OCI-LY1 (cell line): ENCODE results near the gene MT3.

ENCODE experiments used
- H2AFZ ChIP-seq: fragments of 200-600 bp; sonication (generic), shearing (Covaris generic); 2 replicates; pipeline ENCODE4 v1.6.0; 2014; ENCODE audit warnings: antibody characterized with exemption, mild to moderate bottlenecking, low read length
- H3F3A ChIP-seq: fragments of 200-600 bp; sonication (generic), shearing (Covaris generic); 2 replicates; pipeline ENCODE4 v1.6.0; 2014; ENCODE audit warnings: mild to moderate bottlenecking, antibody characterized with exemption, low read length, moderate library complexity; ENCODE audit not compliant: insufficient read depth
- H3K27ac ChIP-seq: fragments of 200-600 bp; sonication (generic); 2 replicates; pipeline ENCODE4 v1.5.1; 2014; ENCODE audit warnings: low read length, mixed run types, mild to moderate bottlenecking, low read depth; ENCODE audit not compliant: poor library complexity, severe bottlenecking
- H3K27me3 ChIP-seq: fragments of 200-600 bp; sonication (generic); 2 replicates; pipeline ENCODE4 v1.6.0; 2014; ENCODE audit warnings: antibody characterized with exemption, mild to moderate bottlenecking, low read length, moderate library complexity; ENCODE audit not compliant: insufficient read depth
- H3K36me3 ChIP-seq: fragments of 200-600 bp; sonication (generic); 2 replicates; pipeline ENCODE4 v1.6.1; 2014; ENCODE audit warnings: mild to moderate bottlenecking, antibody characterized with exemption, low read length, moderate library complexity, mixed read lengths; ENCODE audit not compliant: insufficient read depth
- H3K4me1 ChIP-seq: fragments of 200-600 bp; sonication (generic); 2 replicates; pipeline ENCODE4 v1.5.1; 2014; ENCODE audit warnings: mild to moderate bottlenecking, low read length, moderate library complexity; ENCODE audit not compliant: insufficient read depth, severe bottlenecking
- H3K4me2 ChIP-seq: fragments of 200-600 bp; sonication (generic), shearing (Covaris generic); 2 replicates; pipeline ENCODE4 v1.6.1; 2014; ENCODE audit warnings: low read length
- H3K4me3 ChIP-seq: fragments of 200-600 bp; sonication (generic); 2 replicates; pipeline ENCODE4 v1.5.1; 2014; ENCODE audit warnings: low read length, low read depth, mild to moderate bottlenecking, mixed read lengths; ENCODE audit not compliant: poor library complexity, severe bottlenecking
- H3K79me2 ChIP-seq: fragments of 200-600 bp; shearing (Covaris generic); 2 replicates; pipeline ENCODE4 v1.6.1; 2016; ENCODE audit warnings: mixed run types, low read length, mixed read lengths; ENCODE audit not compliant: insufficient read depth
- H3K9ac ChIP-seq: fragments of 200-600 bp; sonication (generic), shearing (Covaris generic); 2 replicates; pipeline ENCODE4 v1.6.1; 2014; ENCODE audit warnings: mild to moderate bottlenecking, low read length, mixed read lengths
- H3K9me2 ChIP-seq: fragments of 200-600 bp; sonication (generic), shearing (Covaris generic); 2 replicates; pipeline ENCODE4 v1.6.1; 2014; ENCODE audit warnings: low read depth, mild to moderate bottlenecking, low read length, mixed read lengths
- H3K9me3 ChIP-seq: fragments of 200-600 bp; shearing (Covaris generic); 2 replicates; pipeline ENCODE4 v1.6.1; 2014; ENCODE audit warnings: low read length, mixed read lengths
- H4K20me1 ChIP-seq: fragments of 200-600 bp; sonication (generic), shearing (Covaris generic); 2 replicates; pipeline ENCODE4 v1.6.0; 2016; ENCODE audit warnings: mild to moderate bottlenecking, low read length; ENCODE audit not compliant: insufficient read depth
- CTCF ChIP-seq: fragments of 200-600 bp; sonication (generic), shearing (Covaris generic); IDR thresholded peaks from 2 replicates; pipeline ENCODE4 v1.5.1; 2017; ENCODE audit warnings: mild to moderate bottlenecking, antibody characterized with exemption, low read length, moderate library complexity, mixed read lengths
- EZH2 ChIP-seq: fragments of 200-600 bp; sonication (generic), shearing (Covaris generic); IDR thresholded peaks from 2 replicates; pipeline ENCODE4 v1.8.0; 2017; ENCODE audit warnings: borderline replicate concordance, mixed run types, mild to moderate bottlenecking, antibody characterized with exemption, low read length, moderate library complexity, mixed read lengths

Gene MT3

DNA sequence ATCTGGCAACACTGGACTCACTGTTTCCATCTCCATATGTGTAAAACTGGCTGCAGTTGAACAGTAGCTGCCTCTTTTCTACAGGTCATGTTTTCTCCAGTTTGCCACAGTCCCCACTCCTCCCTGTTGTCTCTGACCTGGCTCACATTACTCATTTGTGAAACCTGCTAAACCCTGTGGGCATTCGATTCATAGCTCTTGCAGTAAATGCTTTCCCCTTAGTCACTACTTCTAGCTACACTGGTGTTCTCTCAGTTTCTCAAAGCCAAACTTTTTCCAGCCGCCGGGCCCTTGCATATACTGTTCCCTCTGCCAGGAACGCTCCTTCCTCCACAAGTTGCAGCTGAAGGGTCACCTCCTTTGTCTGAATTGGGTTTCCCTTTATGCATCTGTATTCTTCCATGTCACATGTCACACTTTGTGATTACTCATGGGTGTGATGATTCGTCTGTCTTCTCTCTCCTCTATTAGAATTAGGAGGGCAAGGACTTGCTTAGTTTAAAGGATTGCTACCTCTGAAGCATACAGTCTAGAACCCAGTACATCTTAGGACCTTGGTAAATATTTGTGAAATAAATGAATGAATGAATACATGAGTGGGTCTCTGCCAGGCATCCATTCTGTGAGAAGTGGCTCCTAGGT lies 39.5 kb upstream of the MT3 start:
- Histone ChIP-seq H3K4me2 (no peak overlapping the region), H3K27ac (no peak overlapping the region), H3K9me3 (no peaks in the 10 kb centered on the region), H3K36me3 (no peaks in the 10 kb centered on the region), H3K79me2 (no peaks in the 10 kb centered on the region), H3K4me1 (peaks cover 4% of the 10 kb centered on the region), H3K27me3 (no peaks in the 10 kb centered on the region; the same call in 1 of the 2 replicates), H3F3A (no peaks in the 10 kb centered on the region), H3K9me2 (no peaks in the 10 kb centered on the region), H2AFZ (no peak overlapping the region), H3K9ac (no peak overlapping the region), H3K4me3 (no peak overlapping the region), H4K20me1 (no peaks in the 10 kb centered on the region)
- TF ChIP-seq CTCF (no peak), EZH2 (no peak)

DNA sequence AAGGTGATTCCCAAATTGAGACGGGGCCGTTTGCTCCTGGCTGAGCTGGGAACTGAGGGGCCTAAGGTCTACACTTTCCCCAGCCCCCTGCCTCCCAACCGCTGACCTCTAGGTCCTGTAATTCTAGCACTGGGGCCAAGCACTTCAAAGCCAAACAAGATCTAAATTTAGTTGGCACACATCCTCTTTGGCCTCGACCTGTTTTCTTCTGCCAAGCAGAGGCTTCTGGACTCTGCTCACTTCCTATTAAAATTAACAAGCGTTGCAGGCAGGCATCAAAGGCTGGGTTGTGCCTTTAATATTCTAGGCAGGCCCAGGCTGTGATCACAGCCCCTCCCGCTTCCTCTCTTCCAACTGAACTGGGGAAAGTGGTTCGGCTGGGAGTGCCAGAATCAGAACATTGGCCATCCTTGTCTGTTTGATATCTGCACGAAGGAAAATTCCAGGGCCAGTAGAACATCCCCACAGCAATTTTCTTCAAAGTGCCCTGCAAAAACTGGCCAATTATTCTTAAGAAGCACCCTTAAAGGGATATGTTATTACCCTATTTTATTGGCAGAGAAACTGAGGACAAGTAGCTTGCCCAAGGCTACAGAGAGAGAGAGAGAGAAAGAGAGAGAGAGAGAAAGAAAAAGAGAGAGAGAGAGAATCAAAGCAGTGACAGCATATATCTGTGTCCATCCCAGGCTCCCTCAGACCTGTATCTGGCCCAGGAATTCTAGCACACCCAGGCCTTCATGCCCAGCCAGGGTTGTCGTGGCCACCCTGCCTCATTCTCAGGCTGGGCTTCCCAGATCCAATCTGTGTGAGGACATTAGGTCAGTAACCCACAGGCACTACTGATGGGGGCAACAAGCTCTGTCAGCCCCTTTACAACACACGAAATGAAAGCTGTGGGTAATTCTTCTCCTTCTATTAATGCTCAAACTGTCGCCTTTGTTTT lies 37.3 kb upstream of the MT3 start:
- Histone ChIP-seq H3K27ac (no peak overlapping the region), H4K20me1 (no peaks in the 10 kb centered on the region), H3K4me2 (no peak overlapping the region), H3K4me3 (no peak overlapping the region), H3K9me2 (no peaks in the 10 kb centered on the region), H3K9ac (no peak overlapping the region), H3K4me1 (peaks cover 4% of the 10 kb centered on the region), H2AFZ (no peak overlapping the region), H3K36me3 (no peaks in the 10 kb centered on the region), H3K9me3 (no peaks in the 10 kb centered on the region), H3K27me3 (no peaks in the 10 kb centered on the region; the same call in 1 of the 2 replicates), H3K79me2 (no peaks in the 10 kb centered on the region), H3F3A (no peaks in the 10 kb centered on the region)
- no peak for TF ChIP-seq CTCF
- no peak for TF ChIP-seq EZH2

GRCh38 chr16:56554441-56554840 lies 34.9 kb upstream of the MT3 start:
- Histone ChIP-seq H3K36me3 (no peaks in the 10 kb centered on the region), H3K9me3 (no peaks in the 10 kb centered on the region)
- no peak for TF ChIP-seq EZH2
- no peak for TF ChIP-seq CTCF

More at GRCh38 chr16:56554441-56554840, 34.9 kb upstream of the MT3 start:
- Histone ChIP-seq H3K9me2 (no peaks in the 10 kb centered on the region), H3K4me2 (no peak overlapping the region), H3K79me2 (no peaks in the 10 kb centered on the region), H3K4me1 (no peaks in the 10 kb centered on the region), H3K27ac (no peak overlapping the region), H2AFZ (no peak overlapping the region), H3K4me3 (no peak overlapping the region), H3F3A (no peaks in the 10 kb centered on the region), H4K20me1 (no peaks in the 10 kb centered on the region), H3K27me3 (no peaks in the 10 kb centered on the region; the same call in 1 of the 2 replicates), H3K9ac (no peak overlapping the region)
